GM12892 (cell line): ENCODE measurements around the gene ZEB2.

ENCODE experiments used
- POLR2A ChIP-seq: IDR thresholded peaks from 2 replicates; pipeline ENCODE4 v1.6.1; 2011; ENCODE audit warnings: low read depth, low read length, control low read depth
- POLR2AphosphoS5 ChIP-seq: IDR thresholded peaks from 2 replicates; pipeline ENCODE4 v1.6.1; 2011; ENCODE audit warnings: low read depth, low read length, control low read depth

- TF ChIP-seq POLR2AphosphoS5 (no peak), POLR2A (no peak)
Observed at GRCh38 chr2:144362401-144362800, 157.5 kb downstream of the ZEB2 start.
